K562 (cell line): ENCODE data around the gene CFAP97D2. TPM values are rescaled to one million over a fixed set of nuclear protein-coding genes. Genes with fewer than 3 reads are reported as not detected.

Experiments used
- ATAC-seq: fragments of 200-7000 bp; cut with Tn5 transposase; 3 replicates; pipeline ENCODE4 v1.9.1; 2020; ENCODE audit warnings: moderate library complexity
- BruUV-seq: library from RNA; stranded (reverse); fragments of 400-500 nt; replicated peaks from 2 replicates; lab custom pipeline; 2021; lab: Mats Ljungman, UMichigan
- CTCF ChIA-PET: fragments of 300-600 bp; formaldehyde crosslinking; extraction: SDS; loops from one replicate; lab custom pipeline; 2021; ENCODE audit warnings: low intra/inter-chr PET ratio; lab: Yijun Ruan, JAX
- POLR2A ChIA-PET: fragments of 300-600, 350-650 bp; sonication (Branson Sonifier 250); formaldehyde crosslinking; extraction: SDS; loops from one replicate; lab custom pipeline; 2021; ENCODE audit warnings: antibody characterized with exemption, inconsistent platforms; lab: Yijun Ruan, JAX
- DNase-seq, 4 experiments: peaks; one replicate each; pipeline versions ENCODE4 v3.0.0 to v3.0.0-alpha.2; 2011 to 2018; ENCODE audit warnings: low spot score in 3 of 4, mixed read lengths in 3 of 4; ENCODE audit errors: extremely low read depth in 1 of 4
- FAIRE-seq: peaks from 2 replicates; lab custom pipeline; 2011; peaks lifted over from hg19 to GRCh38; lab: Jason Lieb, UNC
- H2AFZ ChIP-seq: 2 replicates; pipeline ENCODE4 v1.6.0; 2011; ENCODE audit warnings: low read depth, low read length, control low read depth, inconsistent platforms
- H3K27ac ChIP-seq: fragments of 200-600 bp; 3 replicates; pipeline ENCODE4 v1.8.0; 2011; ENCODE audit warnings: low read depth, mild to moderate bottlenecking, control low read depth, inconsistent platforms, low read length, moderate library complexity, mixed read lengths; ENCODE audit errors: extremely low read depth
- H3K27me3 ChIP-seq, 2 experiments: fragments of 300-600 bp in 1 of 2; 2 replicates in 1 of 2; 3 replicates in 1 of 2; pipeline versions ENCODE4 v1.6.0 to v1.8.0; 2011; ENCODE audit warnings: inconsistent platforms in 2 of 2, low read length in 2 of 2, mild to moderate bottlenecking in 1 of 2, mixed read lengths in 1 of 2, moderate library complexity in 1 of 2; ENCODE audit not compliant: control insufficient read depth in 2 of 2, insufficient read depth in 2 of 2
- H3K36me3 ChIP-seq: fragments of 300-600 bp; 3 replicates; pipeline ENCODE4 v1.8.0; 2011; ENCODE audit warnings: mild to moderate bottlenecking, low read length, inconsistent platforms; ENCODE audit not compliant: control insufficient read depth, insufficient read depth
- H3K4me1 ChIP-seq, 2 experiments: fragments of 200-600 bp in 1 of 2; replicated peaks in 1 of 2; 2 replicates in 1 of 2; 3 replicates in 1 of 2; pipeline versions ENCODE4 v1.5.1 to v1.8.0; 2011; ENCODE audit warnings: inconsistent platforms in 2 of 2, low read length in 2 of 2, mild to moderate bottlenecking in 1 of 2, mixed read lengths in 1 of 2, moderate library complexity in 1 of 2; ENCODE audit not compliant: control insufficient read depth in 2 of 2, insufficient read depth in 2 of 2
- H3K4me2 ChIP-seq: 2 replicates; pipeline ENCODE4 v1.6.1; 2011; ENCODE audit warnings: low read length, control low read depth, inconsistent platforms, mixed read lengths; ENCODE audit not compliant: insufficient read depth
- H3K4me3 ChIP-seq: fragments of 200-600 bp; sonication (generic), shearing (Covaris generic); 2 replicates; pipeline ENCODE4 v1.5.1; 2016; ENCODE audit warnings: control low read depth, inconsistent platforms
- H3K79me2 ChIP-seq: fragments of 200-600 bp; 3 replicates; pipeline ENCODE4 v1.8.0; 2011; ENCODE audit warnings: low read length, inconsistent platforms; ENCODE audit not compliant: control insufficient read depth, insufficient read depth
- H3K9ac ChIP-seq, 2 experiments: 2 replicates each; pipeline versions ENCODE4 v1.6.0 to v1.6.1; 2011; ENCODE audit warnings: low read depth in 2 of 2, low read length in 2 of 2, control low read depth in 1 of 2, inconsistent platforms in 1 of 2, mild to moderate bottlenecking in 1 of 2, mixed read lengths in 1 of 2; ENCODE audit not compliant: insufficient read depth in 1 of 2
- H3K9me1 ChIP-seq: one replicate; pipeline ENCODE4 v1.6.0; 2011; ENCODE audit warnings: inconsistent platforms, mild to moderate bottlenecking, low read length, moderate library complexity; ENCODE audit not compliant: control insufficient read depth, insufficient read depth
- H3K9me3 ChIP-seq: replicated peaks from 2 replicates; pipeline ENCODE4 v1.5.1; 2011; ENCODE audit warnings: low read depth, low read length, inconsistent platforms; ENCODE audit not compliant: control insufficient read depth, insufficient read depth
- H4K20me1 ChIP-seq: replicated peaks from 2 replicates; pipeline ENCODE4 v1.6.1; 2011; ENCODE audit warnings: low read length, inconsistent platforms, mixed read lengths; ENCODE audit not compliant: control insufficient read depth, insufficient read depth
- EWSR1 ChIP-seq: fragments of 450-650 bp; IDR thresholded peaks from 2 replicates; pipeline ENCODE4 v1.6.1; 2018; ENCODE audit warnings: borderline replicate concordance, mild to moderate bottlenecking, low read depth, moderate library complexity; ENCODE audit not compliant: partially characterized antibody
- PCBP2 ChIP-seq: fragments of 200-400 bp; formaldehyde crosslinking; IDR thresholded peaks from 2 replicates; pipeline ENCODE4 v1.6.1; 2018; ENCODE audit warnings: low read length, low read depth, mild to moderate bottlenecking, moderate library complexity; ENCODE audit not compliant: poor library complexity, severe bottlenecking
- RCOR1 ChIP-seq, 2 experiments: IDR thresholded peaks; 2 replicates each; pipeline ENCODE4 v1.6.1; 2012; ENCODE audit warnings: low read depth in 2 of 2, low read length in 2 of 2, borderline replicate concordance in 1 of 2, improper control_type of control experiment in 1 of 2
- ZFP1 ChIP-seq: fragments of 450-650 bp; formaldehyde crosslinking; IDR thresholded peaks from 2 replicates; pipeline ENCODE4 v1.4.0; 2020; ENCODE audit warnings: mild to moderate bottlenecking, mixed read lengths
- ZNF41 ChIP-seq: fragments of 250-450 bp; sonication (Bioruptor Pico); conservative IDR thresholded peaks from 2 replicates; pipeline ENCODE4 v1.4.0; 2020; ENCODE audit warnings: mild to moderate bottlenecking
- WGBS: fragments of 100-300 bp; shearing (Covaris generic); methylation state at CpG from one replicate; pipeline ENCODE4 v1.1.6; 2016; ENCODE audit warnings: low coverage, mixed read lengths; ENCODE audit not compliant: insufficient coverage; ENCODE audit errors: missing lambda C conversion rate; 5-methylcytosine and 5-hydroxymethylcytosine counted together
- in situ Hi-C: fragments of 300-500 bp; cut with MboI; formaldehyde crosslinking; loops from 4 replicates; pipeline ENCODE4 v1.15.0; 2018; ENCODE audit warnings: inconsistent platforms, mixed read lengths
- intact Hi-C: fragments of 100-400 bp; cut with micrococcal nuclease; formaldehyde crosslinking; loops from 2 replicates; pipeline ENCODE4 v1.14.2; 2022
- polyA plus RNA-seq, 8 experiments: library from polyadenylated mRNA; depleted of rRNA in 4 of 8; stranded (reverse) in 5 of 8; unstranded in 3 of 8; fragments of >200 nt; fragmentation: Nextera tagmentation in 2 of 8; fragmentation: Illumina TruSeq in 1 of 8; extraction: Ambion mirVana in 2 of 8; extraction: Trizol in 1 of 8; gene quantifications; 2 replicates each; pipeline versions ENCODE4 v1.2.1 to v1.2.3, GENCODE V29; 2011 to 2014; ENCODE audit warnings: inconsistent platforms in 1 of 8, missing spikeins in 1 of 8
- total RNA-seq, 7 experiments: library from RNA; depleted of rRNA in 6 of 7; stranded (reverse); fragments of >200 nt in 6 of 7; fragmentation: Illumina TruSeq in 2 of 7; extraction: Trizol in 2 of 7; gene quantifications; 2 replicates each; pipeline versions ENCODE4 v1.2.1 to v1.2.3, GENCODE V29; 2011 to 2021; ENCODE audit warnings: low replicate concordance in 1 of 7
- TF ChIP-seq, protein P1 (sequence below): sonication (generic); formaldehyde crosslinking; IDR thresholded peaks from 2 replicates; pipeline ENCODE4 v1.4.0; 2020; ENCODE audit warnings: mild to moderate bottlenecking, missing genetic modification reagents
- TF ChIP-seq, protein P2 (sequence below): fragments of 250-450 bp; sonication (Bioruptor Pico); IDR thresholded peaks from 2 replicates; pipeline ENCODE4 v1.4.0; 2020
- TF ChIP-seq, protein P3 (sequence below): fragments of 450-650 bp; formaldehyde crosslinking; IDR thresholded peaks from 2 replicates; pipeline ENCODE4 v1.4.0; 2020; ENCODE audit warnings: mild to moderate bottlenecking, moderate library complexity

The CFAP97D2 gene
- total and polyA plus RNA-seq, 9 of the 15 experiments (the other 6 are each of a cell fraction or from before 2014, with no cell fraction given) = not detected

DNA sequence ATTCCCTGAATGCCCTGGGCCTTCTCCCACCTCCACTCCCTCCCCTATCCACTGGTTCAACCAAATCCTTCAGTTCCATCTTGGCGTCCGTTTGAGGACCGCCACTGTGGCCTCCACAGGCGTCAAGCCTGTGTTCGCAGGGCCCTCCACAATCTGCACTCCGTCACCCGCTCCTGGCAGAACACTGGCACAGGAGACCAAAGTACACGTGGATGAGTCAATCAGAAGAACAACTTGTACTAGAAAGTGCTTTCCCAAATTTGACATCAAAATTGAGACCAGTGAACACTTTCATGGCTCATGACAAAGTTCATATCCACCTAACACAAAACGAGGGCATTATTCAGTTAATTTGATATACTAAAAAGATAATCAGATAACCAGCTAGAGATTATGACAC lies 49.1 kb downstream of the CFAP97D2 start:
- CTCF ChIA-PET = no interaction called here
- Histone ChIP-seq H3K4me3 (no peak overlapping the region), H3K4me2 (no peak overlapping the region), H3K4me1 (peaks cover 12 to 20% of the 10 kb centered on the region in 2 experiments; a peak in 4 of 5 replicates), H4K20me1 (no peaks in the 10 kb centered on the region), H3K27ac (no peak overlapping the region), H2AFZ (no peak overlapping the region), H3K9ac (no peak overlapping the region), H3K36me3 (no peaks in the 10 kb centered on the region), H3K79me2 (no peaks in the 10 kb centered on the region), H3K27me3 (no peaks in the 10 kb centered on the region), H3K9me1 (no peaks in the 10 kb centered on the region), H3K9me3 (no peaks in the 10 kb centered on the region)
- no TSS peak for BruUV-seq
- intact Hi-C loops (loop anchor here (5.0 kb wide), 1 partner anchor 411 kb away; no protein-coding TSS in a partner anchor), in situ Hi-C loops (no loop called here)
- DNase-seq (no peak), FAIRE-seq (no peak), ATAC-seq (no peak)
- WGBS = 52% methylated on average over 3 of the region's 9 CpGs
- TF ChIP-seq RCOR1 (IDR thresholded peaks at IDR 0.05; ENCODE audit: borderline replicate concordance in 1 of 2, low read depth in 2 of 2, low read length in 2 of 2) = no peak
- TF ChIP-seq PCBP2 = no peak
- TF ChIP-seq, protein P1, sequence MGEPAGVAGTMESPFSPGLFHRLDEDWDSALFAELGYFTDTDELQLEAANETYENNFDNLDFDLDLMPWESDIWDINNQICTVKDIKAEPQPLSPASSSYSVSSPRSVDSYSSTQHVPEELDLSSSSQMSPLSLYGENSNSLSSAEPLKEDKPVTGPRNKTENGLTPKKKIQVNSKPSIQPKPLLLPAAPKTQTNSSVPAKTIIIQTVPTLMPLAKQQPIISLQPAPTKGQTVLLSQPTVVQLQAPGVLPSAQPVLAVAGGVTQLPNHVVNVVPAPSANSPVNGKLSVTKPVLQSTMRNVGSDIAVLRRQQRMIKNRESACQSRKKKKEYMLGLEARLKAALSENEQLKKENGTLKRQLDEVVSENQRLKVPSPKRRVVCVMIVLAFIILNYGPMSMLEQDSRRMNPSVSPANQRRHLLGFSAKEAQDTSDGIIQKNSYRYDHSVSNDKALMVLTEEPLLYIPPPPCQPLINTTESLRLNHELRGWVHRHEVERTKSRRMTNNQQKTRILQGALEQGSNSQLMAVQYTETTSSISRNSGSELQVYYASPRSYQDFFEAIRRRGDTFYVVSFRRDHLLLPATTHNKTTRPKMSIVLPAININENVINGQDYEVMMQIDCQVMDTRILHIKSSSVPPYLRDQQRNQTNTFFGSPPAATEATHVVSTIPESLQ = no peak
- TF ChIP-seq, protein P2, sequence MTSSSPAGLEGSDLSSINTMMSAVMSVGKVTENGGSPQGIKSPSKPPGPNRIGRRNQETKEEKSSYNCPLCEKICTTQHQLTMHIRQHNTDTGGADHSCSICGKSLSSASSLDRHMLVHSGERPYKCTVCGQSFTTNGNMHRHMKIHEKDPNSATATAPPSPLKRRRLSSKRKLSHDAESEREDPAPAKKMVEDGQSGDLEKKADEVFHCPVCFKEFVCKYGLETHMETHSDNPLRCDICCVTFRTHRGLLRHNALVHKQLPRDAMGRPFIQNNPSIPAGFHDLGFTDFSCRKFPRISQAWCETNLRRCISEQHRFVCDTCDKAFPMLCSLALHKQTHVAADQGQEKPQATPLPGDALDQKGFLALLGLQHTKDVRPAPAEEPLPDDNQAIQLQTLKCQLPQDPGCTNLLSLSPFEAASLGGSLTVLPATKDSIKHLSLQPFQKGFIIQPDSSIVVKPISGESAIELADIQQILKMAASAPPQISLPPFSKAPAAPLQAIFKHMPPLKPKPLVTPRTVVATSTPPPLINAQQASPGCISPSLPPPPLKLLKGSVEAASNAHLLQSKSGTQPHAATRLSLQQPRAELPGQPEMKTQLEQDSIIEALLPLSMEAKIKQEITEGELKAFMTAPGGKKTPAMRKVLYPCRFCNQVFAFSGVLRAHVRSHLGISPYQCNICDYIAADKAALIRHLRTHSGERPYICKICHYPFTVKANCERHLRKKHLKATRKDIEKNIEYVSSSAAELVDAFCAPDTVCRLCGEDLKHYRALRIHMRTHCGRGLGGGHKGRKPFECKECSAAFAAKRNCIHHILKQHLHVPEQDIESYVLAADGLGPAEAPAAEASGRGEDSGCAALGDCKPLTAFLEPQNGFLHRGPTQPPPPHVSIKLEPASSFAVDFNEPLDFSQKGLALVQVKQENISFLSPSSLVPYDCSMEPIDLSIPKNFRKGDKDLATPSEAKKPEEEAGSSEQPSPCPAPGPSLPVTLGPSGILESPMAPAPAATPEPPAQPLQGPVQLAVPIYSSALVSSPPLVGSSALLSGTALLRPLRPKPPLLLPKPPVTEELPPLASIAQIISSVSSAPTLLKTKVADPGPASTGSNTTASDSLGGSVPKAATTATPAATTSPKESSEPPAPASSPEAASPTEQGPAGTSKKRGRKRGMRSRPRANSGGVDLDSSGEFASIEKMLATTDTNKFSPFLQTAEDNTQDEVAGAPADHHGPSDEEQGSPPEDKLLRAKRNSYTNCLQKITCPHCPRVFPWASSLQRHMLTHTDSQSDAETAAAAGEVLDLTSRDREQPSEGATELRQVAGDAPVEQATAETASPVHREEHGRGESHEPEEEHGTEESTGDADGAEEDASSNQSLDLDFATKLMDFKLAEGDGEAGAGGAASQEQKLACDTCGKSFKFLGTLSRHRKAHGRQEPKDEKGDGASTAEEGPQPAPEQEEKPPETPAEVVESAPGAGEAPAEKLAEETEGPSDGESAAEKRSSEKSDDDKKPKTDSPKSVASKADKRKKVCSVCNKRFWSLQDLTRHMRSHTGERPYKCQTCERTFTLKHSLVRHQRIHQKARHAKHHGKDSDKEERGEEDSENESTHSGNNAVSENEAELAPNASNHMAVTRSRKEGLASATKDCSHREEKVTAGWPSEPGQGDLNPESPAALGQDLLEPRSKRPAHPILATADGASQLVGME (CRISPR knock-in tag) = no peak
- TF ChIP-seq ZNF41 (CRISPR knock-in tag) = no peak
- TF ChIP-seq, protein P3, sequence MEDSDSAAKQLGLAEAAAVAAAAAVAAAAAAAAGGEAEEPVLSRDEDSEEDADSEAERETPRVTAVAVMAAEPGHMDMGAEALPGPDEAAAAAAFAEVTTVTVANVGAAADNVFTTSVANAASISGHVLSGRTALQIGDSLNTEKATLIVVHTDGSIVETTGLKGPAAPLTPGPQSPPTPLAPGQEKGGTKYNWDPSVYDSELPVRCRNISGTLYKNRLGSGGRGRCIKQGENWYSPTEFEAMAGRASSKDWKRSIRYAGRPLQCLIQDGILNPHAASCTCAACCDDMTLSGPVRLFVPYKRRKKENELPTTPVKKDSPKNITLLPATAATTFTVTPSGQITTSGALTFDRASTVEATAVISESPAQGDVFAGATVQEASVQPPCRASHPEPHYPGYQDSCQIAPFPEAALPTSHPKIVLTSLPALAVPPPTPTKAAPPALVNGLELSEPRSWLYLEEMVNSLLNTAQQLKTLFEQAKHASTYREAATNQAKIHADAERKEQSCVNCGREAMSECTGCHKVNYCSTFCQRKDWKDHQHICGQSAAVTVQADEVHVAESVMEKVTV = no peak
- TF ChIP-seq EWSR1 = no peak
- no peak for TF ChIP-seq ZFP1
- POLR2A ChIA-PET = no interaction called here
